ENCODE data around the gene OR52E1. TPM values are rescaled to one million over a fixed set of nuclear protein-coding genes. Genes with fewer than 3 reads are reported as not detected.

Gene OR52E1
- total RNA-seq = not detected

- intact Hi-C loops (cut with DNase I) = no loop called here
- no peak for TF ChIP-seq CTCF (IDR thresholded peaks at IDR 0.05)
- no peak for TF ChIP-seq POLR2A (IDR thresholded peaks at IDR 0.05)
- no peak for TF ChIP-seq POLR2AphosphoS5 (IDR thresholded peaks at IDR 0.05)
- WGBS = 68% methylated on average over 3 of the region's 3 CpGs
- DNase-seq (ENCODE audit: low spot score) = no peak
- Histone ChIP-seq H3K27me3 (replicated peaks; ENCODE audit: insufficient read depth) (no peaks in the 10 kb centered on the region), H3K27ac (no peak within 1 kb of the TSS), H3K4me1 (replicated peaks) (no peaks in the 10 kb centered on the region), H3K36me3 (no peaks in the 10 kb centered on the region), H3K4me3 (no peak within 1 kb of the TSS), H3K9me3 (no peaks in the 10 kb centered on the region)
These were observed at the start of gene OR52E1 for GRCh38 chr11:5069272-5069671. TSS of gene OR52E1 (plus strand) at chr11:5069572.

- TF ChIP-seq POLR2A (IDR thresholded peaks at IDR 0.05) (no peak), POLR2AphosphoS5 (IDR thresholded peaks at IDR 0.05) (no peak)
- Histone ChIP-seq H3K27ac (no peak overlapping the region), H3K27me3 (replicated peaks; ENCODE audit: insufficient read depth) (no peaks in the 10 kb centered on the region), H3K9me3 (no peaks in the 10 kb centered on the region), H3K36me3 (no peaks in the 10 kb centered on the region), H3K4me1 (replicated peaks) (no peaks in the 10 kb centered on the region), H3K4me3 (no peak overlapping the region)
- WGBS = 94% methylated on average over 2 of the region's 2 CpGs
- intact Hi-C loops (cut with DNase I) = no loop called here
- no peak for DNase-seq (ENCODE audit: low spot score)
These were observed 47.4 kb upstream of the OR52E1 start for GRCh38 chr11:5021996-5022395.

- Histone ChIP-seq H3K4me1 (replicated peaks) (no peaks in the 10 kb centered on the region), H3K27me3 (replicated peaks; ENCODE audit: insufficient read depth) (no peaks in the 10 kb centered on the region), H3K9me3 (no peaks in the 10 kb centered on the region), H3K27ac (no peak overlapping the region), H3K4me3 (no peak overlapping the region), H3K36me3 (no peaks in the 10 kb centered on the region)
- 72% methylated on average over 2 of the region's 2 CpGs for WGBS
- TF ChIP-seq CTCF (IDR thresholded peaks at IDR 0.05) = no peak
- DNase-seq (ENCODE audit: low spot score) = no peak
- intact Hi-C loops (cut with DNase I) = no loop called here
These were observed 32.7 kb upstream of the OR52E1 start for GRCh38 chr11:5036669-5037068.

- Histone ChIP-seq H3K9me3 (no peaks in the 10 kb centered on the region), H3K4me1 (replicated peaks) (no peaks in the 10 kb centered on the region), H3K4me3 (no peak overlapping the region), H3K36me3 (no peaks in the 10 kb centered on the region), H3K27ac (no peak overlapping the region), H3K27me3 (replicated peaks; ENCODE audit: insufficient read depth) (no peaks in the 10 kb centered on the region)
- WGBS = 54% methylated on average over 2 of the region's 2 CpGs
- intact Hi-C loops (cut with DNase I) = no loop called here
- no peak for DNase-seq (ENCODE audit: low spot score)
- TF ChIP-seq CTCF (IDR thresholded peaks at IDR 0.05) (no peak), POLR2A (IDR thresholded peaks at IDR 0.05) (no peak)
These were observed 31.4 kb upstream of the OR52E1 start for GRCh38 chr11:5037926-5038325.

GRCh38 chr11:5038341-5038740 lies 31.0 kb upstream of the OR52E1 start:
- intact Hi-C loops (cut with DNase I) = no loop called here
- Histone ChIP-seq H3K36me3 (no peaks in the 10 kb centered on the region), H3K27me3 (replicated peaks; ENCODE audit: insufficient read depth) (no peaks in the 10 kb centered on the region), H3K4me3 (no peak overlapping the region), H3K9me3 (no peaks in the 10 kb centered on the region), H3K4me1 (replicated peaks) (no peaks in the 10 kb centered on the region), H3K27ac (no peak overlapping the region)
- 74% methylated on average over 1 of the region's 1 CpG for WGBS
- no peak for TF ChIP-seq POLR2AphosphoS5 (IDR thresholded peaks at IDR 0.05)
- no peak for TF ChIP-seq CTCF (IDR thresholded peaks at IDR 0.05)
- no peak for TF ChIP-seq POLR2A (IDR thresholded peaks at IDR 0.05)
- no peak for DNase-seq (ENCODE audit: low spot score)

Measured in prostate gland (tissue), 2 donors.